ENCODE results near the gene WASF1.
"Not testable (repeated sequence)": the region's sequence is repeated elsewhere in the genome, so short reads cannot be mapped to it uniquely, and the experiment has no call there.

The WASF1 gene

GRCh38 chr6:110083875-110084585 lies 95.4 kb downstream of the WASF1 start:
- no peak for DNase-seq

- no peak for DNase-seq
These were observed 104.1 kb downstream of the WASF1 start for GRCh38 chr6:110075406-110075805.

- not testable (repeated sequence) for DNase-seq
These were observed 106.0 kb downstream of the WASF1 start for GRCh38 chr6:110073474-110073873.

GRCh38 chr6:110068592-110068967 lies 110.9 kb downstream of the WASF1 start:
- no peak for DNase-seq

- DNase-seq = no peak
These were observed 111.5 kb downstream of the WASF1 start for GRCh38 chr6:110067837-110068591.

GRCh38 chr6:110064744-110065524 lies 114.5 kb downstream of the WASF1 start:
- no peak for DNase-seq

GRCh38 chr6:110063594-110064263 lies 115.7 kb downstream of the WASF1 start:
- no peak for DNase-seq

- DNase-seq = no peak
These were observed 124.1 kb downstream of the WASF1 start for GRCh38 chr6:110055387-110055735.

- no peak for DNase-seq
These were observed 124.6 kb downstream of the WASF1 start for GRCh38 chr6:110054664-110055386.

- DNase-seq = peak; percentile 24
These were observed 125.9 kb downstream of the WASF1 start for GRCh38 chr6:110053395-110054240.

GRCh38 chr6:110050440-110050813 lies 129.0 kb downstream of the WASF1 start:
- DNase-seq = no peak
